ENCODE results near the gene PTPRD. TPM values are rescaled to one million over a fixed set of nuclear protein-coding genes. Genes with fewer than 3 reads are reported as not detected.

Gene PTPRD
- total RNA-seq, 1 donor = 11.5 TPM

- H3K4me3 ChIP-seq (ENCODE audit: low read depth, low read length) = no peak overlapping the region
- no peak for TF ChIP-seq CTCF (IDR thresholded peaks at IDR 0.05; ENCODE audit: insufficient read depth, low read length)
- no peak for DNase-seq (ENCODE audit: low read depth)
Observed at GRCh38 chr9:10104774-10105173, 508.0 kb downstream of the PTPRD start.

- TF ChIP-seq CTCF (IDR thresholded peaks at IDR 0.05; ENCODE audit: insufficient read depth, low read length) = no peak
- no peak for DNase-seq (ENCODE audit: low read depth)
- no peak overlapping the region for H3K4me3 ChIP-seq (ENCODE audit: low read depth, low read length)
Observed at GRCh38 chr9:10095208-10095607, 517.6 kb downstream of the PTPRD start.

- TF ChIP-seq CTCF (IDR thresholded peaks at IDR 0.05; ENCODE audit: insufficient read depth, low read length) = no peak
- H3K4me3 ChIP-seq (ENCODE audit: low read depth, low read length) = no peak overlapping the region
- DNase-seq (ENCODE audit: low read depth) = no peak
Observed at GRCh38 chr9:10094563-10094962, 518.2 kb downstream of the PTPRD start.

GRCh38 chr9:10080012-10080411 is 532.8 kb downstream of the PTPRD start:
- TF ChIP-seq CTCF (IDR thresholded peaks at IDR 0.05; ENCODE audit: insufficient read depth, low read length) = no peak
- DNase-seq (ENCODE audit: low read depth) = no peak
- no peak overlapping the region for H3K4me3 ChIP-seq (ENCODE audit: low read depth, low read length)

GRCh38 chr9:10079284-10079964 is 533.4 kb downstream of the PTPRD start:
- no peak for TF ChIP-seq CTCF (IDR thresholded peaks at IDR 0.05; ENCODE audit: insufficient read depth, low read length)
- no peak overlapping the region for H3K4me3 ChIP-seq (ENCODE audit: low read depth, low read length)
- DNase-seq (ENCODE audit: low read depth) = no peak

- TF ChIP-seq CTCF (IDR thresholded peaks at IDR 0.05; ENCODE audit: insufficient read depth, low read length) = no peak
- DNase-seq (ENCODE audit: low read depth) = no peak
- H3K4me3 ChIP-seq (ENCODE audit: low read depth, low read length) = no peak overlapping the region
Observed at GRCh38 chr9:10071579-10071978, 541.2 kb downstream of the PTPRD start.
